ENCODE results near the gene DUOXA1.
"Not testable (repeated sequence)": the region's sequence is repeated elsewhere in the genome, so short reads cannot be mapped to it uniquely, and the experiment has no call there.

The DUOXA1 gene

DNA sequence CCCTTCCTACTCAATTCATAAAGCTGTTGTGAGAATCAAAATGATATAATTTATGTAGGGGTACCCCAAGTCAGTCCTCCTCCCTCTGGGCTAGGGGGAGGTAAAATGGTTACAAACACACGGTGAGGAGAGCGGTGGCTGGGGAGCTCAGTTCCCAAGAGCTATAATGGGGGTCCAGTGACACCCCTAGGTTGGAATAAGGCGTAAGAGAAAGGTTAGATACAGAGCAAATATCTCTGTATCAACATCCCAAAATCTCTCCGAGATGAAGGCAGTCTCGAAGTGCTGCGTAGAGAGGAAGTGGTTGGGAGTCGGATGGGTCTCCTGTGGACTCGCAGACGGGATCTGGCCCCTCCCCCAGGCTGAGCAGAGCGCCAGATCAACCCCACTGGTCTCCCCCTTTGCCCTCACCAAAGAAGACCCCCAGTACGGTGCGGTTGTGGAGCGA lies 17.5 kb downstream of the DUOXA1 start:
- DNase-seq = no peak

DNA sequence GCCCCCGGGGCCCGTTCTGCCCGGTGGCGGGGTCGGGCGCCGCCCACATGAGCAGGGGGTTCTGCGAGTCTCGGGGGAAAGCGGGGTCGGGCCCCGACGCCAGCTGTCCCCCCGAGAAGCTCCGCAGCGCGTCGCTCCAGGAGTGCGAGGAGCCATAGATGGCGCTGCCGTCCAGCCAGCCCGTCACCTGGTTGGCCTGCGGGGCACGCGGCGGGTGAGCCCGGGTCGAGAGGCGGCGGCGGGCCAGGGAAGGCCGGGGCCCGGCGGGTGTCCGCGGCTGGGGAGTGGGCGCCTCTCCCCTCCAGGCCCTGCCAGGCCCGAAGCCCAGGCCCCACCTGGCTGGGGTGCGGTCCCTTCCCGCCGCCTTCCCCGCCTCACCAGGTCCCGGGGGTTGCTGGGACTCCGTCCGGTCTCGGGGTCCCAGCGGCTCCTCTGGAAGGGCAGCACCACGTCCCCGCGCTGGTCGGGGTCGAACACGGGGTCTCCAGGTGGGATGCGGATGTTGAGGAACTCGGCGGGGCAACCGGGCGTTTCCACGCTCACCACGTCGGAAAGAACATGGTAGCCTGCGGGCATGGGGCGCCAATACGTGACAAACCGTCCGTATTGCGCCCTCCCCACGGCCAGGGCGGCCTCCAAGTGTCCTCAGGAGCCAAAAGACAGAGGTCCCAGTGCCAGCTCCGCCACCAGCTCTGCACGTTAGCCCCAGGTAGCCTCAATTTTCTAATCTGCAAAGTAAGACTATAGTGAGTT lies 18.1 kb downstream of the DUOXA1 start:
- no peak for DNase-seq

GRCh38 chr15:45110256-45110820 lies 19.3 kb downstream of the DUOXA1 start:
- no peak for DNase-seq

GRCh38 chr15:45107941-45108630 lies 21.6 kb downstream of the DUOXA1 start:
- DNase-seq = no peak

- no peak for DNase-seq
Observed at GRCh38 chr15:45106002-45106790, 23.5 kb downstream of the DUOXA1 start.

DNA sequence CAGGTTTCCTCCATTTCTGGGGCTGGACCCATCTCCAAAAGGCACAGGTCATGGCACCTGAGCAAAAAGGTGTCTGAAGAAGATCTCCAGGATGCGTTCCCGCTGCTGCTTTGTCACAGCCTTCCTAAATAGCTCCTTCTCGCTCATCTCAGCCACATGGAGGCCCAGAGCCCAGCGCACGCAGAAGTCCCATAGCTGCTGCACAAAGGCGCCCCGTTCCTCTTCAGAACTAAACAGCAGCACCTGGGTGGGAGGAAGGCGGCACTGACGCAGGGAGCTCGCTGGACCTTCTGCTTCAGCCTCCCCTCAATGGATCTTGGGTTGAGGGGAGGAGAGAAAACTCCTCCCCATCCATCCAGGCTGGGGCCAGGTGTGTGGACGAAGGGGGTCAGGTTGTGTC lies 24.1 kb downstream of the DUOXA1 start:
- no peak for DNase-seq

GRCh38 chr15:45104170-45104569 lies 25.5 kb downstream of the DUOXA1 start:
- not testable (repeated sequence) for DNase-seq

DNA sequence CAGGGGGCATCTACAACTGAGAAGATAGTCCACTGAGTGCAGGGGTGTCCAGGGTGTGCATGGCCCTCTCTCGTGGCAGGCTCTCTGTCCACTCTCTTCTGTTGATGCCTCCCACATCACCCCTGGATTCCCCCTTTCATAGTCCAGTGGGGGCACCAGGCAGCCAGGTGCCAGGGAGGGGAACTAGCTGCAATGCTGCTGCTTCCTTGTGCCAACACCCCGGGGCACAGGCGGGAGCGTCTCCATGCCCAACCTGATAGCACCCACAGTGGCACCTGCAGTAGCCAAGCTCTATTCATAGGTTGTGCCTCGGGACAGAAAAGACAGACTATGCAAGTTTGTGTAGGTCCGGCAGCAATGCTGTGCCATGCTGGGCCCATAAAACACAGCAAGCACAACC lies 27.5 kb downstream of the DUOXA1 start:
- DNase-seq = no peak

DNA sequence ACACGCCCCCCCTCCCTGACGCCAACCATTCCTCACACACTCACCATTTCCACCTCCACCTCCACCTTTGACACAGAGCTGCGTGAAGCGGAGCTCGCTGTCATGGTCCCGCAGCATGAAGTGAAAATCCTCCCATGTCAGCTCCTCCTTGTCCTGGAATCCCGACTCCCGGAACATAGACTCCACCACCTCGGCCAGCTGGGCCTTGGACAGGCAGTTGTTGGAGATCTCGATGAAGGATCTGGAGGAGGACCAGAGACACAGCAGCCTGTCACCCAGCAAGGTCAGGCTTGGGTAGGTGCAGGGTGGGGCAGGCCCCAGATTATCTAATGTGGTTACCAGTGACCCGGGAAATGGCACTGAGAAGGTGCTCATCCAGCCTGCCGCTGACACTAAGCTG lies 27.9 kb downstream of the DUOXA1 start:
- DNase-seq = no peak

- DNase-seq = no peak
Observed at GRCh38 chr15:45100884-45101625, 28.6 kb downstream of the DUOXA1 start.

GRCh38 chr15:45099549-45100165 lies 30.0 kb downstream of the DUOXA1 start:
- no peak for DNase-seq

- DNase-seq = no peak
Observed at GRCh38 chr15:45097466-45097865, 32.2 kb downstream of the DUOXA1 start.

DNA sequence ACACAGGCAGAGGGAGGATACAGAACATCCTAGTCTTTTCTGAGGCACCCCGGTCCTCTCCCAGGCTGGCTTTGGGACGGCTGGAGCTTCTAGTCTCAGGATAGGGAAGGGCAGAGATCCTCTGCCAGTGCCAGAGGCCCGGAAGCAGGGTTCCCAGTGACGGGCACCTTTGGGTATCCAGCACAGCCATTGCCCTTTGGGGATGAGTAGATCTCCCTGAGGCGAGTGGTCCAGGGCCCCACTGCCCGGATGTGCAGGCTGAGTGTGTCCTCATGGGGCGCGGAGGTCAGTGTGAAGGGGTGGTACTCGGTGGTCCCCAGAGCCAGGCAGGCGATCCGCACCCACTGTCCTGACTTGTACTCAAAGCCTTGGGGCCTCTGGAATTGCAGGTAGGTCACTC lies 34.0 kb downstream of the DUOXA1 start:
- no peak for DNase-seq

DNA sequence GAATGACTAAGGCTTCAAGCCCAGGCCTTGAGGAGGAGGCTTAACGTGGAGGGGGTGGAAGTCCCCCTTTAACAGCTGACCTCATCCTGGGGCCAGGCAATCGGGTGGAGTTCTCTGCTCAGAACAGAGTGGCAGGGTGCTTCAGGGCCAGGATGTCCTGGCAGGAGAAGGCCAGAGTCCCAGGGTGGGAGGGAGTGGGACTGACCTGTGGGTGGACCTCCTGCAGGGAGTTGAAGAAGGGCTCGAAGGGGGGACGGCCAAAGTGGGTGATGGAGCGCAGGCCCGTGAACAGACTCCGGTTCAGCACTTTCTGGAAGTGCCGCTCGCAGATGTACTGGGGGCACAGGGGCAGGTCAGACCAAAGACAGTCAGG lies 35.3 kb downstream of the DUOXA1 start:
- DNase-seq = no peak

DNA sequence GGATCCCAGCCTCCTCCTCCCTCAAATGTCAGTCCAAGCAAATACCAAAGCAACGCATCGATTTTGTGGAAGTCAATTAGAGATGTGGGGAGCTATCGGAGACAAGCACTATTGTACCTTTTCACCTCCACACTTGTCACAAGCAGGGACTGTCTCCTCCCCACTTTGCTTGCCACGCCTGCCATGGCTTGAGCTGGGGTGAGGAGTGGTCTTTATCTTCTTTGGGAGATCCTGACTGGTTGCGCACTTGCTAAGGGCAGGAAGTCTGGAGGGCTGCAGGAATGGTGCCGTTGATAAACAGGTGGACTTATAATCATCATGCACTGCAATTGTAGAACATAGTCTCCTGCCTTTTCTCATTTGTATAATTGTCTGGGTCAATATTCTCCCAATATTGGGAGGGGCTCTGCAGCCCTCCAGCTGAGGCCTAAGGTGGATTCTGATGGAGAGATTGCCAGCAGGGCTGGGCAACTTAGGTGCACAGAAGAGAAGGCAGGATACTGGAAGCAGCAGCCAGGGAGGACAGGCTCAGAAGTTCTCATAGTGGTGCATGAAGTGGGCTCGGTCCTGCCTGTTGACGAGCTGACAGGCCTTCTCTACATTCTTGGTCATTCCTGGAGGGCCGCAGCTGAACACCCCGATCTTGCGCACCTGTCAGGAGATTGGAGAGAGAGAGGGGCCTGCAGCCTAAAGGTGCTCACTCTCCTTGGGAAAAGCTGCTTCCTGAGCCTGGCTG lies 35.9 kb downstream of the DUOXA1 start:
- no peak for DNase-seq

GRCh38 chr15:45093013-45093412 lies 36.7 kb downstream of the DUOXA1 start:
- no peak for DNase-seq

DNA sequence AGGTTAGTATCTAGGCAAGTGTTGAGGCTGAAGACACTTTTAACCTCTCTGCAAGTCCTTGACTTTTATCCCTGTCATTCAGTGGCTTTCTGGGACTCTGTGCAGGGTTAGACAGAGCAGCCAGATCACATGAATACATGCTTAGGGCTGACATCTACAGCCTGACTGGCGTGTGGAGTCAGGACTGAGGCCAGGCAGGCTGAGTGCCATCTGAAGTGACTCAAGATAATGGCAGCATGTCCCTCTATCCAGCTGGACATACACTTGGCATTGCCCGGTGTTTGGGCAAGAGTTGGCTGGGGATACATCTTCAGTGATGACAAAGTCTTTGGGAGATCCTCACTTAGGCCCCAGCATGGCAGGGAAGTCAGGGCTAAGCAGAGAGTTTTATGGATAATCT lies 38.1 kb downstream of the DUOXA1 start:
- DNase-seq = no peak

DNA sequence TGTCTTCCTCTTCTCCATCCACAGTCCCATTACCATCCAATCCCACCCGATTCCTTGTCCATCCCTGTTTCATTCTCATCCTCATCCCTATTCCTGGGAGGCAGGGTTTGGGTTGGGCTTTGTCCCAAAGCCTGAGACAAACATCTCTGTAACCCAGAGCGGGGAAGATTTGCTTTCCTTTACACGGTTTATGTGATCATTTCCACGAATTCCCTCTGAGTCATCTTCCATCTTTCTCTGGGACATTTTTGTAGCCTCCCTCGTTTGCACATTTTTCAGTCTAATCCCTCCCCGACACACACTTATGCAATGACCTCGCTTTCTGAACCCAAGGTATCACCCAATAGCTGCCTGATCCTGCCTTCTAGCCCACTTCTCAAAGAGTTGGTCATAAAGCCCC lies 38.5 kb downstream of the DUOXA1 start:
- DNase-seq = no peak

GRCh38 chr15:45089712-45090373 lies 39.8 kb downstream of the DUOXA1 start:
- DNase-seq = no peak

DNA sequence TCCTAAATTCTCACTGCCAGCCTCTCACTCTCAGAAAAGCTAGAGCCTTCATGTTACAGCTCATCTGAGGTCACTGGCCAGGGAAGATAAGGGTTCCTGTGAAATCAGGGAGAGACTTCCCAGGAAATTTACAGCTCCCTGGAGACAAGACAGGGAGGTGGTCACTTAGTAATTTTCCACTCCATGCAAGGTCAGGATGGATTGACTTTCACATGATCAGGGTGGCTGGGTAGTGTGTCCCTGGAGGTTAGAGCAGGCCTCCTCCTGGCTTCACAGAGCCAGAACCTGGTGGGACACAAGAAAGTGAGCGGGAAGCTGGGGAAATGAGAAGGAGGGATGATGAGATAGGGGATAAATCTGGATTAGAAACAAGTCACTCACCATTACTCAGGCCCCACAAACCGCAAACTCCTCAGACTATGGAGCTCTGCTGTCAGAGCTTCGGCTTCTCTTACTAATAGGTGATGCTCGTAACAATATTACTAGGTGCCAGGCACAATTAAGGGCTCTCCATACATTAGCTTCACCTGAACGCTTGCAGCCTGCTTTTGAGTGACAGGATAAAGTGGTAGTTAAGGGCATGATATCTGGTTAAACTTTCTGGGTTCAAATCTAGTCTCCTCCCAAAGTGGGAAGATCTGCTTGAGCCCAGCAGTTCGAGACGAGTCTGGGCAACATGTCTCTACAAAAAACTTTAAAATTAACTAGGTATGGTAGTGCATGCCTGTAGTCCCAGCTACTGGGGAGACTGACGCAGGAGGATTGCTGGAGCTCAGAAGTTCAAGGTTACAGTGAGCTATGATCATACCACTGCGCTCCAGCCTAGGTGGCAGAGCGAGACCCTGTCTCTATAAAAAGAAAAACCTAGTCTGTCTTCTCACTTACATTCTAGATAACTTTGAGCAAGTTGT lies 40.6 kb downstream of the DUOXA1 start:
- no peak for DNase-seq

Data from activated CD4-positive, alpha-beta T cell treated with anti-CD3 and anti-CD28 coated beads for 1 hour (primary cell).